HL-60 (cell line): Measurements from ENCODE around the gene NECTIN2.
"Not testable (repeated sequence)": the region's sequence is repeated elsewhere in the genome, so short reads cannot be mapped to it uniquely, and the experiment has no call there.

Experiments
- DNase-seq, 2 experiments: peaks; one replicate each; pipeline ENCODE4 v3.0.0-alpha.2; 2010 to 2020; ENCODE audit warnings: low read depth in 1 of 2, low spot score in 1 of 2
- H3K27ac ChIP-seq: fragments of 250-450 bp; sonication (Bioruptor Pico); replicated peaks from 2 replicates; pipeline ENCODE4 v1.5.1; 2020; ENCODE audit warnings: mild to moderate bottlenecking, moderate library complexity
- H3K27me3 ChIP-seq: fragments of 250-450 bp; sonication (Bioruptor Pico); 2 replicates; pipeline ENCODE4 v1.5.1; 2021; ENCODE audit warnings: mild to moderate bottlenecking, moderate library complexity; ENCODE audit not compliant: insufficient read depth, poor library complexity, severe bottlenecking
- H3K4me3 ChIP-seq: replicated peaks from 2 replicates; pipeline ENCODE4 v1.5.1; 2011; ENCODE audit warnings: mild to moderate bottlenecking, control low read depth, low read length; ENCODE audit not compliant: insufficient read depth
- GABPA ChIP-seq: IDR thresholded peaks from 2 replicates; pipeline ENCODE4 v1.6.1; 2012; ENCODE audit warnings: low read depth
- POLR2AphosphoS5 ChIP-seq: IDR thresholded peaks from 2 replicates; pipeline ENCODE4 v1.6.1; 2012; ENCODE audit warnings: low read depth
- SPI1 ChIP-seq: IDR thresholded peaks from 2 replicates; pipeline ENCODE4 v1.6.1; 2012; ENCODE audit warnings: low read depth, mild to moderate bottlenecking, borderline replicate concordance
- TF ChIP-seq, protein P1 (sequence below): IDR thresholded peaks from one replicate; pipeline ENCODE4 v1.5.1; 2011; ENCODE audit warnings: low read length, control low read depth, inconsistent platforms; ENCODE audit not compliant: insufficient read depth
- TF ChIP-seq, protein P2 (sequence below): IDR thresholded peaks from 2 replicates; pipeline ENCODE4 v1.6.1; 2012; ENCODE audit warnings: low read depth; ENCODE audit not compliant: insufficient replicate concordance

NECTIN2 gene

DNA sequence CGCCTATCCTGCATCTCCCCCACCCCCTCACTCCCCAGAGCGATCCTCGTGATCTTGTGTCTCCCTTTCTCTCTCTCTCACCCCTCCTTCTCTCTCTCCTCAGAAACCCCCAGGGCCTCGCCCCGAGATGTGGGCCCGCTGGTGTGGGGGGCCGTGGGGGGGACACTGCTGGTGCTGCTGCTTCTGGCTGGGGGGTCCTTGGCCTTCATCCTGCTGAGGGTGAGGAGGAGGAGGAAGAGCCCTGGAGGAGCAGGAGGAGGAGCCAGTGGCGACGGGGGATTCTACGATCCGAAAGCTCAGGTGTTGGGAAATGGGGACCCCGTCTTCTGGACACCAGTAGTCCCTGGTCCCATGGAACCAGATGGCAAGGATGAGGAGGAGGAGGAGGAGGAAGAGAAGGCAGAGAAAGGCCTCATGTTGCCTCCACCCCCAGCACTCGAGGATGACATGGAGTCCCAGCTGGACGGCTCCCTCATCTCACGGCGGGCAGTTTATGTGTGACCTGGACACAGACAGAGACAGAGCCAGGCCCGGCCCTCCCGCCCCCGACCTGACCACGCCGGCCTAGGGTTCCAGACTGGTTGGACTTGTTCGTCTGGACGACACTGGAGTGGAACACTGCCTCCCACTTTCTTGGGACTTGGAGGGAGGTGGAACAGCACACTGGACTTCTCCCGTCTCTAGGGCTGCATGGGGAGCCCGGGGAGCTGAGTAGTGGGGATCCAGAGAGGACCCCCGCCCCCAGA is 32.2 kb downstream of the NECTIN2 start:
- TF ChIP-seq, protein P1, sequence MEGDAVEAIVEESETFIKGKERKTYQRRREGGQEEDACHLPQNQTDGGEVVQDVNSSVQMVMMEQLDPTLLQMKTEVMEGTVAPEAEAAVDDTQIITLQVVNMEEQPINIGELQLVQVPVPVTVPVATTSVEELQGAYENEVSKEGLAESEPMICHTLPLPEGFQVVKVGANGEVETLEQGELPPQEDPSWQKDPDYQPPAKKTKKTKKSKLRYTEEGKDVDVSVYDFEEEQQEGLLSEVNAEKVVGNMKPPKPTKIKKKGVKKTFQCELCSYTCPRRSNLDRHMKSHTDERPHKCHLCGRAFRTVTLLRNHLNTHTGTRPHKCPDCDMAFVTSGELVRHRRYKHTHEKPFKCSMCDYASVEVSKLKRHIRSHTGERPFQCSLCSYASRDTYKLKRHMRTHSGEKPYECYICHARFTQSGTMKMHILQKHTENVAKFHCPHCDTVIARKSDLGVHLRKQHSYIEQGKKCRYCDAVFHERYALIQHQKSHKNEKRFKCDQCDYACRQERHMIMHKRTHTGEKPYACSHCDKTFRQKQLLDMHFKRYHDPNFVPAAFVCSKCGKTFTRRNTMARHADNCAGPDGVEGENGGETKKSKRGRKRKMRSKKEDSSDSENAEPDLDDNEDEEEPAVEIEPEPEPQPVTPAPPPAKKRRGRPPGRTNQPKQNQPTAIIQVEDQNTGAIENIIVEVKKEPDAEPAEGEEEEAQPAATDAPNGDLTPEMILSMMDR: no peak
- TF ChIP-seq, protein P2, sequence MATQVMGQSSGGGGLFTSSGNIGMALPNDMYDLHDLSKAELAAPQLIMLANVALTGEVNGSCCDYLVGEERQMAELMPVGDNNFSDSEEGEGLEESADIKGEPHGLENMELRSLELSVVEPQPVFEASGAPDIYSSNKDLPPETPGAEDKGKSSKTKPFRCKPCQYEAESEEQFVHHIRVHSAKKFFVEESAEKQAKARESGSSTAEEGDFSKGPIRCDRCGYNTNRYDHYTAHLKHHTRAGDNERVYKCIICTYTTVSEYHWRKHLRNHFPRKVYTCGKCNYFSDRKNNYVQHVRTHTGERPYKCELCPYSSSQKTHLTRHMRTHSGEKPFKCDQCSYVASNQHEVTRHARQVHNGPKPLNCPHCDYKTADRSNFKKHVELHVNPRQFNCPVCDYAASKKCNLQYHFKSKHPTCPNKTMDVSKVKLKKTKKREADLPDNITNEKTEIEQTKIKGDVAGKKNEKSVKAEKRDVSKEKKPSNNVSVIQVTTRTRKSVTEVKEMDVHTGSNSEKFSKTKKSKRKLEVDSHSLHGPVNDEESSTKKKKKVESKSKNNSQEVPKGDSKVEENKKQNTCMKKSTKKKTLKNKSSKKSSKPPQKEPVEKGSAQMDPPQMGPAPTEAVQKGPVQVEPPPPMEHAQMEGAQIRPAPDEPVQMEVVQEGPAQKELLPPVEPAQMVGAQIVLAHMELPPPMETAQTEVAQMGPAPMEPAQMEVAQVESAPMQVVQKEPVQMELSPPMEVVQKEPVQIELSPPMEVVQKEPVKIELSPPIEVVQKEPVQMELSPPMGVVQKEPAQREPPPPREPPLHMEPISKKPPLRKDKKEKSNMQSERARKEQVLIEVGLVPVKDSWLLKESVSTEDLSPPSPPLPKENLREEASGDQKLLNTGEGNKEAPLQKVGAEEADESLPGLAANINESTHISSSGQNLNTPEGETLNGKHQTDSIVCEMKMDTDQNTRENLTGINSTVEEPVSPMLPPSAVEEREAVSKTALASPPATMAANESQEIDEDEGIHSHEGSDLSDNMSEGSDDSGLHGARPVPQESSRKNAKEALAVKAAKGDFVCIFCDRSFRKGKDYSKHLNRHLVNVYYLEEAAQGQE: no peak
- TF ChIP-seq POLR2AphosphoS5 (no peak), GABPA (no peak), SPI1 (no peak)
- no peak overlapping the region for H3K27ac ChIP-seq
- no peak for DNase-seq
- no peak overlapping the region for H3K4me3 ChIP-seq
- no peaks in the 10 kb centered on the region for H3K27me3 ChIP-seq

DNA sequence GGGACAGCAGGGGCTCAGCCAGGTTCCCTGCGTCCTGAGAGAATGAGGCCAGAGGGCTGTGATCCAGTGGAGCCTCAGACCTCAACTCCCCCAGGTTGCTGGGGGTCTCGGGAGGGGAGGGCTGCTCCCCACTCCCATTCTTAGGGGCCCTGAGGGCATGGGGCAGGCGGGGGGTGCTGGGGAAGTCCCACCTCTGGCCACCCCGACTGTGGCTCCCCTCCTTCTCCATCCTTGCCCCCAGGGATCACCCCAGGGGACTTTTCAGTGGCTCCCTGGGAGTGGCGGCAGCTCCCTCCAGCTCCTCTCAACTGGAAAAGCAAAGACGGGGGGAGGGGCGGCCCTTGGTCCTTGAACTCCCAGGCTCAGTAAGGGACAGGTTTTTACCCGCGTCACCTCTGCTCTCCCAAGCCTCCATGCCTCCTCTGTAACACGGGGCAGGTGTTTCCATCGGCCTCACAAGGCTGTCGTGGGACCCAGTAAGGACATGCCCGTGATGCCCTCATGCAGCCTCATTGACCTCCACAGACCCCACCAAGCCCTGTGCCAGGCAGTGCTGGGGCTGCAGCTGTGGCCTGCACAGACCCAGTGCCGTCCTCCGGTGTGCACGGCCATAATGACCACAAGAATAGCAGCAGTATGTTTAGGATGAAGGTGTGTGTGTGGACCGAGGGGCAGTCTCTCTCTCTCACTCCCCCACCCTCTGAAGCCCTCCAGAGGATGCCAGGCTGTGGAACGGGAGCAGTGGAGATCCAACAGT is 33.4 kb downstream of the NECTIN2 start:
- H3K27ac ChIP-seq: no peak overlapping the region
- H3K4me3 ChIP-seq: no peak overlapping the region
- DNase-seq: no peak

GRCh38 chr19:44882063-44882462 is 36.0 kb downstream of the NECTIN2 start:
- H3K27ac ChIP-seq: no peak overlapping the region
- H3K4me3 ChIP-seq: no peak overlapping the region
- no peak for DNase-seq
- TF ChIP-seq SPI1 (no peak), GABPA (no peak), POLR2AphosphoS5 (no peak)
- TF ChIP-seq, protein P1: no peak
- TF ChIP-seq, protein P2: no peak
- no peaks in the 10 kb centered on the region for H3K27me3 ChIP-seq

More for the DNA sequence above, 33.4 kb downstream of the NECTIN2 start:
- TF ChIP-seq, protein P2: no peak
- TF ChIP-seq SPI1: no peak
- TF ChIP-seq POLR2AphosphoS5: no peak
- no peak for TF ChIP-seq GABPA
- TF ChIP-seq, protein P1: no peak
- no peaks in the 10 kb centered on the region for H3K27me3 ChIP-seq

DNA sequence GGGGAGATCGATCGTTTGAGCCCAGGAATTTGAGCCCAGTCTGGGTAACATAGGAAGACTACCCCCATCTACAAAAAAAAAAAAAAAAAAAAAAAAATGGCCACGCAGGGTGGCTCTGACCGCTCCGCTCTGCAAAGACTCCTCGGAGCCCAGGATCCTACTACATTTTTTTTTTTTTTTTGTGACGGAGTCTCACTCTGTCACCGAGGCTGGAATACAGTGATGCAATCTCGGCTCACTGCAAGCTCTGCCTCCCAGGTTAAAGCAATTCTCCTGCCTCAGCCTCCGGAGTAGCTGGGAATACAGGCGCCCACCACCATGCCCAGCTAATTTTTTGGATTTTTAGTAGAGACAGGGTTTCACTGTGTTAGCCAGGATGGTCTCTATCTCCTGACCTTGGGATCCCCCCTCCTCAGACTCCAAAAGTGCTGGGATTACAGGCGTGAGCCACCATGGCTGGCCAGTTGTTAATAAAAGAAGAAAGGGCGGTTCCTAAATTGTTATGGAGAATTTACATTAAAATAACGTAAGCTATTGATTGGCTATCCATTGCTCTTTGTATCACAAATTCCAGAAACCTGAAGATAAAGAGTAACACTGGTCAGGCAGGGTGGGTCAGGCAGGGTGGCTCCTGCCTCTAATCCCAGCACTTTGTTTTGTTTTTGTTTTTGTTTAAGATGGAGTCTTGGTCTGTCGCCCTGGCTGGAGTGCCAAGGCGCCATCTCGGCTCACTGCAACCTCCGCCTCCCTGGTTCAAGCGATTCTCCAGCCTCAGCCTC is 36.7 kb downstream of the NECTIN2 start:
- H3K27me3 ChIP-seq, H3K27ac ChIP-seq, H3K4me3 ChIP-seq, DNase-seq: not testable (repeated sequence)
